HG03108 (cell line): ENCODE results near the gene ITK.

Experiments
- ATAC-seq: cut with Tn5 transposase; IDR thresholded peaks from one replicate; pipeline ENCODE4 v1.9.1; 2021; ENCODE audit warnings: moderate library complexity; ENCODE audit not compliant: unreplicated experiment

The ITK gene

DNA sequence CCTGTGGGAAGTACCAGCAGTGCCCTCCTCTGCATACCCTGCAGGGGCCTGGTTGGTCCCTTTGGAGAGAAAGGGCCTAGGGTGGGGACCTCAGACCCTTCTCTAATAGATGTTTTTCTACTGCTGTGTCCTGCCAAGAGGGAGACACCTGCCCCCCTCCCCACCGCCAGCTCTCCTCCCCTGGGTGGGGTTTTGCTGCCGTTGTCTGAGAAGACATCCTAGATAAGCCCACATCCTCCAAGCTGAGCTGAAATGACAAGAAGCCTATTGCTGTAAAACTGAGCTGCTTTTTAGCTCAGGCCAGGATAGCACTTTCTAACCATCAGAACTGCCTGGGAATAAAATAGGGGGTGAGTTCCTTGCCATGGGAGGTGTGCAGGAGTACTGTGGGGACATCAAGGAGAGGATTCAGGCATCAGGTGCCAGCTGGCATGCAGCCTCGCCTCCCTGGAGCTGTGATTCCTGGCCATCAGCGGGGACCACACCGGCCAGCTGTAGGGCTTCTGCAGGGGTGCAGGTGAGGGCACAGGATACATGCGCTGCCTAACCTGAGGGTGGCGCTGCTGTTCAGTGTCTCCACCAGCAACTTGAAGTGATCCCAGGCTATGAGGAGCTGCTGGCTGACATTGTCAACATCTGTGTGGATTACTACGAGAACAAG, 123.2 kb downstream of the ITK start:
- no peak for ATAC-seq
